HEK293 (cell line): ENCODE measurements around the gene PPM1L.

Source experiments
- CTCF ChIA-PET: fragments of 350-600 bp; formaldehyde crosslinking; extraction: SDS; loops from one replicate; lab custom pipeline; 2021; ENCODE audit warnings: antibody characterized with exemption; lab: Yijun Ruan, JAX
- POLR2A ChIA-PET: fragments of 300-600 bp; formaldehyde crosslinking; extraction: SDS; loops from one replicate; lab custom pipeline; 2020; ENCODE audit warnings: antibody characterized with exemption, inconsistent platforms; lab: Yijun Ruan, JAX
- H3K27ac ChIP-seq: fragments of 200-500 bp; sonication (Bioruptor generic); 2 replicates; pipeline ENCODE4 v1.5.1; 2014; ENCODE audit warnings: low read depth, low read length, control low read depth, inconsistent platforms; ENCODE audit errors: extremely low read depth
- H3K36me3 ChIP-seq, 2 experiments: fragments of 200-500 bp in 1 of 2; sonication (Bioruptor generic) in 1 of 2; 1 replicate in 1 of 2; 2 replicates in 1 of 2; pipeline ENCODE4 v1.5.1; 2014 to 2017; ENCODE audit warnings: inconsistent platforms in 2 of 2, low read length in 2 of 2; ENCODE audit not compliant: control insufficient read depth in 2 of 2, insufficient read depth in 1 of 2
- H3K4me1 ChIP-seq: fragments of 200-500 bp; sonication (Bioruptor generic); 2 replicates; pipeline ENCODE4 v1.5.1; 2014; ENCODE audit warnings: mild to moderate bottlenecking, low read length, inconsistent platforms; ENCODE audit not compliant: control insufficient read depth, insufficient read depth
- H3K4me3 ChIP-seq: 2 replicates; pipeline ENCODE4 v1.5.1; 2011; ENCODE audit warnings: low read depth, mild to moderate bottlenecking, control low read depth, low read length, moderate library complexity
- H3K9me3 ChIP-seq: fragments of 200-500 bp; sonication (Bioruptor generic); 2 replicates; pipeline ENCODE4 v1.5.1; 2014; ENCODE audit warnings: low read depth, low read length, inconsistent platforms; ENCODE audit not compliant: control insufficient read depth, insufficient read depth
- KLF7 ChIP-seq: fragments of 450-650 bp; formaldehyde crosslinking; IDR thresholded peaks from 2 replicates; pipeline ENCODE4 v1.5.1; 2016; ENCODE audit warnings: missing biosample characterization, missing genetic modification characterization, borderline replicate concordance
- KLF8 ChIP-seq: fragments of 450-650 bp; formaldehyde crosslinking; IDR thresholded peaks from 2 replicates; pipeline ENCODE4 v1.5.1; 2016; ENCODE audit warnings: missing biosample characterization, missing genetic modification characterization
- PRDM2 ChIP-seq: fragments of 450-650 bp; formaldehyde crosslinking; IDR thresholded peaks from 2 replicates; pipeline ENCODE4 v1.5.1; 2016; ENCODE audit warnings: missing biosample characterization, missing genetic modification characterization, borderline replicate concordance
- RBAK ChIP-seq: fragments of 450-650 bp; formaldehyde crosslinking; IDR thresholded peaks from 2 replicates; pipeline ENCODE4 v1.5.1; 2016; ENCODE audit warnings: missing biosample characterization, missing genetic modification characterization
- WT1 ChIP-seq: fragments of 450-650 bp; formaldehyde crosslinking; IDR thresholded peaks from 2 replicates; pipeline ENCODE4 v1.5.1; 2016; ENCODE audit warnings: missing biosample characterization, missing genetic modification characterization
- ZBTB10 ChIP-seq: fragments of 450-650 bp; formaldehyde crosslinking; IDR thresholded peaks from 2 replicates; pipeline ENCODE4 v1.5.1; 2016; ENCODE audit warnings: missing biosample characterization, missing genetic modification characterization
- ZBTB8A ChIP-seq: fragments of 450-650 bp; formaldehyde crosslinking; IDR thresholded peaks from 2 replicates; pipeline ENCODE4 v1.5.1; 2016; ENCODE audit warnings: missing biosample characterization, missing genetic modification characterization
- ZFHX2 ChIP-seq: fragments of 450-650 bp; formaldehyde crosslinking; conservative IDR thresholded peaks from 2 replicates; pipeline ENCODE4 v1.5.1; 2016; ENCODE audit warnings: missing biosample characterization, missing genetic modification characterization
- ZFP41 ChIP-seq: fragments of 450-650 bp; formaldehyde crosslinking; IDR thresholded peaks from 2 replicates; pipeline ENCODE4 v1.5.1; 2016; ENCODE audit warnings: missing biosample characterization, missing genetic modification characterization, borderline replicate concordance
- ZNF174 ChIP-seq: fragments of 450-650 bp; formaldehyde crosslinking; IDR thresholded peaks from 2 replicates; pipeline ENCODE4 v1.5.0; 2017; ENCODE audit warnings: missing biosample characterization, mild to moderate bottlenecking, missing genetic modification characterization
- ZNF354C ChIP-seq: fragments of 450-650 bp; formaldehyde crosslinking; IDR thresholded peaks from 2 replicates; pipeline ENCODE4 v1.5.1; 2016; ENCODE audit warnings: missing biosample characterization, missing genetic modification characterization, low read depth, borderline replicate concordance
- ZNF776 ChIP-seq: fragments of 450-650 bp; formaldehyde crosslinking; IDR thresholded peaks from 2 replicates; pipeline ENCODE4 v1.5.0; 2017; ENCODE audit warnings: missing biosample characterization, missing genetic modification characterization, borderline replicate concordance
- ZNF791 ChIP-seq: fragments of 450-650 bp; formaldehyde crosslinking; IDR thresholded peaks from 2 replicates; pipeline ENCODE4 v1.5.1; 2016; ENCODE audit warnings: missing biosample characterization, missing genetic modification characterization
- ZSCAN30 ChIP-seq: fragments of 450-650 bp; IDR thresholded peaks from 2 replicates; pipeline ENCODE4 v1.5.1; 2018; ENCODE audit warnings: missing biosample characterization, mild to moderate bottlenecking, missing genetic modification characterization, moderate library complexity
- TF ChIP-seq, protein P1 (sequence below): fragments of 450-650 bp; formaldehyde crosslinking; conservative IDR thresholded peaks from 2 replicates; pipeline ENCODE4 v1.5.1; 2016; ENCODE audit warnings: low read depth, missing biosample characterization, missing genetic modification characterization
- TF ChIP-seq, protein P2 (sequence below): fragments of 450-650 bp; formaldehyde crosslinking; IDR thresholded peaks from 2 replicates; pipeline ENCODE4 v1.5.1; 2016; ENCODE audit warnings: missing biosample characterization, missing genetic modification characterization
- TF ChIP-seq, protein P3 (sequence below): fragments of 450-650 bp; formaldehyde crosslinking; IDR thresholded peaks from 2 replicates; pipeline ENCODE4 v1.5.1; 2016; ENCODE audit warnings: missing biosample characterization, missing genetic modification characterization

PPM1L gene

GRCh38 chr3:161069511-161070251, 313.6 kb downstream of the PPM1L start (continued):
- TF ChIP-seq, protein P1, sequence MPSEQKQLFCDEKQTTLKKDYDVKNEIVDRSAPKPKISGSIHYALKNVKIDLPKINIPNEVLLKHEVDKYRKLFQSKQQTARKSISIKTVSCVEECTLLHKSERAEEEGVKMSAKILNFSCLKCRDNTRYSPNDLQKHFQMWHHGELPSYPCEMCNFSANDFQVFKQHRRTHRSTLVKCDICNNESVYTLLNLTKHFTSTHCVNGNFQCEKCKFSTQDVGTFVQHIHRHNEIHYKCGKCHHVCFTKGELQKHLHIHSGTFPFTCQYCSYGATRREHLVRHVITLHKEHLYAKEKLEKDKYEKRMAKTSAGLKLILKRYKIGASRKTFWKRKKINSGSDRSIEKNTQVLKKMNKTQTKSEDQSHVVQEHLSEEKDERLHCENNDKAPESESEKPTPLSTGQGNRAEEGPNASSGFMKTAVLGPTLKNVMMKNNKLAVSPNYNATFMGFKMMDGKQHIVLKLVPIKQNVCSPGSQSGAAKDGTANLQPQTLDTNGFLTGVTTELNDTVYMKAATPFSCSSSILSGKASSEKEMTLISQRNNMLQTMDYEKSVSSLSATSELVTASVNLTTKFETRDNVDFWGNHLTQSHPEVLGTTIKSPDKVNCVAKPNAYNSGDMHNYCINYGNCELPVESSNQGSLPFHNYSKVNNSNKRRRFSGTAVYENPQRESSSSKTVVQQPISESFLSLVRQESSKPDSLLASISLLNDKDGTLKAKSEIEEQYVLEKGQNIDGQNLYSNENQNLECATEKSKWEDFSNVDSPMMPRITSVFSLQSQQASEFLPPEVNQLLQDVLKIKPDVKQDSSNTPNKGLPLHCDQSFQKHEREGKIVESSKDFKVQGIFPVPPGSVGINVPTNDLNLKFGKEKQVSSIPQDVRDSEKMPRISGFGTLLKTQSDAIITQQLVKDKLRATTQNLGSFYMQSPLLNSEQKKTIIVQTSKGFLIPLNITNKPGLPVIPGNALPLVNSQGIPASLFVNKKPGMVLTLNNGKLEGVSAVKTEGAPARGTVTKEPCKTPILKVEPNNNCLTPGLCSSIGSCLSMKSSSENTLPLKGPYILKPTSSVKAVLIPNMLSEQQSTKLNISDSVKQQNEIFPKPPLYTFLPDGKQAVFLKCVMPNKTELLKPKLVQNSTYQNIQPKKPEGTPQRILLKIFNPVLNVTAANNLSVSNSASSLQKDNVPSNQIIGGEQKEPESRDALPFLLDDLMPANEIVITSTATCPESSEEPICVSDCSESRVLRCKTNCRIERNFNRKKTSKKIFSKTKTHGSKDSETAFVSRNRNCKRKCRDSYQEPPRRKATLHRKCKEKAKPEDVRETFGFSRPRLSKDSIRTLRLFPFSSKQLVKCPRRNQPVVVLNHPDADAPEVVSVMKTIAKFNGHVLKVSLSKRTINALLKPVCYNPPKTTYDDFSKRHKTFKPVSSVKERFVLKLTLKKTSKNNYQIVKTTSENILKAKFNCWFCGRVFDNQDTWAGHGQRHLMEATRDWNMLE (tag by site-specific recombination): no peak
- no peak for TF ChIP-seq KLF7 (tag by site-specific recombination)
- no peak for TF ChIP-seq PRDM2
- TF ChIP-seq KLF8: no peak

- POLR2A ChIA-PET: no interaction called here
- TF ChIP-seq ZBTB10: no peak
- TF ChIP-seq, protein P2, sequence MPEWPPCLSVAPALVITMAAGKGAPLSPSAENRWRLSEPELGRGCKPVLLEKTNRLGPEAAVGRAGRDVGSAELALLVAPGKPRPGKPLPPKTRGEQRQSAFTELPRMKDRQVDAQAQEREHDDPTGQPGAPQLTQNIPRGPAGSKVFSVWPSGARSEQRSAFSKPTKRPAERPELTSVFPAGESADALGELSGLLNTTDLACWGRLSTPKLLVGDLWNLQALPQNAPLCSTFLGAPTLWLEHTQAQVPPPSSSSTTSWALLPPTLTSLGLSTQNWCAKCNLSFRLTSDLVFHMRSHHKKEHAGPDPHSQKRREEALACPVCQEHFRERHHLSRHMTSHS: no peak
- TF ChIP-seq ZNF354C (tag by site-specific recombination): no peak
- TF ChIP-seq WT1 (tag by site-specific recombination): no peak
- no peak for TF ChIP-seq ZBTB8A (tag by site-specific recombination)
- TF ChIP-seq ZNF791: no peak
- TF ChIP-seq, protein P3, sequence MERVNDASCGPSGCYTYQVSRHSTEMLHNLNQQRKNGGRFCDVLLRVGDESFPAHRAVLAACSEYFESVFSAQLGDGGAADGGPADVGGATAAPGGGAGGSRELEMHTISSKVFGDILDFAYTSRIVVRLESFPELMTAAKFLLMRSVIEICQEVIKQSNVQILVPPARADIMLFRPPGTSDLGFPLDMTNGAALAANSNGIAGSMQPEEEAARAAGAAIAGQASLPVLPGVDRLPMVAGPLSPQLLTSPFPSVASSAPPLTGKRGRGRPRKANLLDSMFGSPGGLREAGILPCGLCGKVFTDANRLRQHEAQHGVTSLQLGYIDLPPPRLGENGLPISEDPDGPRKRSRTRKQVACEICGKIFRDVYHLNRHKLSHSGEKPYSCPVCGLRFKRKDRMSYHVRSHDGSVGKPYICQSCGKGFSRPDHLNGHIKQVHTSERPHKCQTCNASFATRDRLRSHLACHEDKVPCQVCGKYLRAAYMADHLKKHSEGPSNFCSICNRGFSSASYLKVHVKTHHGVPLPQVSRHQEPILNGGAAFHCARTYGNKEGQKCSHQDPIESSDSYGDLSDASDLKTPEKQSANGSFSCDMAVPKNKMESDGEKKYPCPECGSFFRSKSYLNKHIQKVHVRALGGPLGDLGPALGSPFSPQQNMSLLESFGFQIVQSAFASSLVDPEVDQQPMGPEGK (tag by site-specific recombination): no peak
- TF ChIP-seq ZNF776 (tag by site-specific recombination): no peak
- TF ChIP-seq ZSCAN30 (tag by site-specific recombination): no peak
- TF ChIP-seq ZFHX2 (tag by site-specific recombination): no peak
- no peak for TF ChIP-seq ZNF174 (tag by site-specific recombination)
- TF ChIP-seq ZFP41 (tag by site-specific recombination): no peak
- no peak for TF ChIP-seq RBAK
These were observed 314.4 kb downstream of the PPM1L start for GRCh38 chr3:161070252-161070930.

More at GRCh38 chr3:161070252-161070930, 314.4 kb downstream of the PPM1L start:
- Histone ChIP-seq H3K36me3 (peaks cover 0 to 4% of the 10 kb centered on the region in 2 experiments; a peak in 1 of 3 replicates), H3K4me3 (no peak overlapping the region), H3K9me3 (no peaks in the 10 kb centered on the region), H3K4me1 (no peaks in the 10 kb centered on the region), H3K27ac (no peak overlapping the region)
- CTCF ChIA-PET: no interaction called here
